Omental fat pad (tissue), 4 donors: Measurements from ENCODE around the gene STK38L. TPM values are rescaled to one million over a fixed set of nuclear protein-coding genes. Genes with fewer than 3 reads are reported as not detected.

Experiments
- ATAC-seq: fragments of 150-250 bp; one replicate; pipeline ENCODE4 v1.9.1; 2016; ENCODE audit warnings: mild to moderate bottlenecking, moderate library complexity; ENCODE audit not compliant: low FRiP score
- DNase-seq: peaks from one replicate; pipeline ENCODE4 v3.0.0-alpha.2; 2019; ENCODE audit warnings: low spot score
- total RNA-seq, 4 donors: library from RNA; depleted of rRNA; stranded (reverse); fragments of >200 nt; gene quantifications; one replicate each; pipeline ENCODE4 v1.1.0, GENCODE V29; 2016
- TF ChIP-seq, protein P1 (sequence below), 3 donors: fragments of 450-650 bp; IDR thresholded peaks; one replicate each; pipeline ENCODE4 v1.5.1; 2016 to 2017; ENCODE audit warnings: antibody characterized with exemption in 3 of 3, mild to moderate bottlenecking in 3 of 3, moderate library complexity in 2 of 3

Gene STK38L
- total RNA-seq, 4 donors from 2014 or later = 28.1 to 66.4 (median 46.5) TPM

DNA sequence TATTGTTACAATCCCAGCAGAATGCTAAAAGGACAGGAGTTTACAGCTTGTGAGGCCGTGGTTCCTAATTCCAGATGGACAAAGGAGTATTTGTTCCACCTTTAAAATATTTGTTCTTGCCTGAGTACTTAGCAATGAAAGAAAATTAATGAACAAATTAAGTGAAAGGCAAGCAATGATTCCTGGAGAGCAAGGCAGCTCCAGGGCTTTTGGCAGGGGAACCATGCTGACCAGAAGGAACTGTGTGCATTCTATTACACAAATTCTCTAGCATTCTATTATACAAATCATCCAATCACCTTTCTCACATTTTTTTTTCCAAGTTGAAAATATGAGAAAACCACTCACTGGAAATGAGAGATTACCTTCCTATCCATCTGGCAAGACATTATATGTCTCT is 86.8 kb downstream of the STK38L start:
- no peak for DNase-seq
- no peak for ATAC-seq
- TF ChIP-seq, protein P1, sequence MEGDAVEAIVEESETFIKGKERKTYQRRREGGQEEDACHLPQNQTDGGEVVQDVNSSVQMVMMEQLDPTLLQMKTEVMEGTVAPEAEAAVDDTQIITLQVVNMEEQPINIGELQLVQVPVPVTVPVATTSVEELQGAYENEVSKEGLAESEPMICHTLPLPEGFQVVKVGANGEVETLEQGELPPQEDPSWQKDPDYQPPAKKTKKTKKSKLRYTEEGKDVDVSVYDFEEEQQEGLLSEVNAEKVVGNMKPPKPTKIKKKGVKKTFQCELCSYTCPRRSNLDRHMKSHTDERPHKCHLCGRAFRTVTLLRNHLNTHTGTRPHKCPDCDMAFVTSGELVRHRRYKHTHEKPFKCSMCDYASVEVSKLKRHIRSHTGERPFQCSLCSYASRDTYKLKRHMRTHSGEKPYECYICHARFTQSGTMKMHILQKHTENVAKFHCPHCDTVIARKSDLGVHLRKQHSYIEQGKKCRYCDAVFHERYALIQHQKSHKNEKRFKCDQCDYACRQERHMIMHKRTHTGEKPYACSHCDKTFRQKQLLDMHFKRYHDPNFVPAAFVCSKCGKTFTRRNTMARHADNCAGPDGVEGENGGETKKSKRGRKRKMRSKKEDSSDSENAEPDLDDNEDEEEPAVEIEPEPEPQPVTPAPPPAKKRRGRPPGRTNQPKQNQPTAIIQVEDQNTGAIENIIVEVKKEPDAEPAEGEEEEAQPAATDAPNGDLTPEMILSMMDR (IDR thresholded peaks at IDR 0.05) = no peak

GRCh38 chr12:27331291-27331926 is 87.3 kb downstream of the STK38L start:
- DNase-seq (no peak), ATAC-seq (peak; percentile 80)
- TF ChIP-seq, protein P1 (IDR thresholded peaks at IDR 0.05) = no peak

DNA sequence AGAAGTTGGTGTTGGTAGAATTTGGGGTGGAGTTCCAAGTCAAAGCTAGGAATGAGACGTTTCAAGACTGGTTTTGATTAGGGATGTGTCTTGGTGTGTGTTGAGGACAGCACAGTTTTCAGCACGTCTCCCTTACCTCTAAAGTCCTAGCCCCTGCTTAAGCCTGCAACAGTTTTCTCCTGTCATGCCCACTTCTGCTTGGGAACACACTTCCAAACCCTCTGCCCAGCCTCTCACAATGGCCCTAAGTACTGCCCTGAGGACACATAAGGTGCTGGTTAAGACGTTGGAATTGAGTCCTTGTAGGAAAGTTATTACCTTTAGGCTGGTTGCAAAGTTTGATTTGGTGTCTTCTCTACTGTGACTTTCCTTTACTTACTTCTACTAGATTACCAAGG is 87.8 kb downstream of the STK38L start:
- ATAC-seq = no peak
- no peak for DNase-seq
- TF ChIP-seq, protein P1 (IDR thresholded peaks at IDR 0.05) = no peak

DNA sequence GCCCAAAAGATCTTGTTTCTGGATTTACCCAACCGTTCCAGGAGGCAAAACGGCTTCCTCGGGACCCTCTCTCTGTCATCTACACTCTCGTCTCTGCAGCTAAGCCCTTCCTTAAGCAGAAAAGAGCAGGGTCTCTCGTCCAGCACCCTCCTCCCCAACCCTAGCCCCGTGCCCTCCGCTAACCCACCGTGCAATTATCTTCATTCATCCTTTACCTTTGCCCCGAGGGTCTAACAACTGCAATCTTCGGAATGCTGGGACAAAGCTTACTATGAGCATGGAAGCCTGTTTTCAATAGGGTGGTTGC is 88.3 kb downstream of the STK38L start:
- DNase-seq = no peak
- TF ChIP-seq, protein P1 (IDR thresholded peaks at IDR 0.05) = no peak
- no peak for ATAC-seq

GRCh38 chr12:27332714-27333402 is 88.8 kb downstream of the STK38L start, which contains the start of gene BMAL2:
Gene BMAL2 (plus strand): TSS chr12:27332836. CDS start chr12:27333073, 237 bp downstream.
- DNase-seq = no peak
- ATAC-seq = peak; percentile 78
- TF ChIP-seq, protein P1 (IDR thresholded peaks at IDR 0.05) = no peak

GRCh38 chr12:27333403-27334009 is 89.4 kb downstream of the STK38L start:
- DNase-seq (no peak), ATAC-seq (peak; percentile 24)
- TF ChIP-seq, protein P1 (IDR thresholded peaks at IDR 0.05) = no peak
